ENCODE measurements around the gene UROD.

The UROD gene

DNA sequence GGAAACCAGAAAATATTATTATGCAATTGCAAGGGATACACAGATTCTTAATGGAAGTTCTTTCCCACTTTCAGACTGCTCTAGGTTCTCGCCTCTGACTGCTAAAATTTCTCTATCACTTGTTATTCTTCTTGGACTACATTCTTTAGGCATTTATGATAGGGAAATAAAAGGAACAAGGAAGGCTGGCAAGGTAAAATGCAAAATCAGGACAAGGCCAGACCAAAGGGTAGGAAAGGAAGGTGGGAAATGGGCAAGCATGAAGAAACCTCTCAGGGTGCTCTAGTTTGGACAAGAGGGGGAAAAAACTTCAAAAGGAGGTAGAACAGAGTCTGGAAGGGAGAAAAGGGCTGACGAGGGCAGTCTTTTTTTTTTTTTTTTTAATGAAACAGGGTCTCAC, 26.2 kb downstream of the UROD start:
- no peak for TF ChIP-seq CTCF (IDR thresholded peaks at IDR 0.05; ENCODE audit: extremely low read depth, insufficient read depth, missing control alignments)
- in situ Hi-C loops (cut with MboI; ENCODE audit: low pct_unique_long_range_greater_than_20kb, low sequenced_read_pairs, unreplicated experiment), result no loop called here

DNA sequence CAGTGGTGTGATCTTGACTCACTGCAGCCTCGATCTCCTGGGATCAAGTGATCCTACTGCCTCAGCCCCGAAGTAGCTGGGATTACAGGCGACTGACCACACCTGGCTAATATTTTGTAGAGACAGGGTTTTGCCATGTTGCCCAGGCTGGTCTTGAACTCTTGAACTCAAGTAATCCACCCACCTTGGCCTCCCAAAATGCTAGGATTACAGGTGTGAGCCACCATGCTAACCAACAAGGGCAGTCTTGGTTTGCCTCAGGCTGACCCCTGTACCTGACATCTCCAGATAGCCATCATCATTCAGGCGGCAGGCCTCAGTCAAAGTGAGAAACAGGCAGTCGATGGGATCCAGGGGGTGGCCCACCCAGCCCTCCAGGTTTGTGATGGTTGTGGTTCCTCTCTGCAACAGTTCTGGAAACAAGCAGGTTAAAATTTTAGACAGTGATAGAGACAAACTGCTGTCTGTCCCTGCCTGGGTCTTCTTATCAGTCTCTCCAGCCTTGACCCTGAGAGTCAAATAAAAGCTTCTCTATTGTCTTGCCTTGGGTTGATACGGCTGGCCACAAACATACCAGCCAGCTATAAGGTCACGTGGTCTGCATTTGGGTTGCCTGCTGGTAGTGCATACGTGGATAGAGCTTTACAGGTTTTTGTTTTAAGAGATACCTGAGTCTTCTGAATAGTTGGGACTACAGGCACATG, 26.8 kb downstream of the UROD start:
- in situ Hi-C loops (cut with MboI; ENCODE audit: low pct_unique_long_range_greater_than_20kb, low sequenced_read_pairs, unreplicated experiment), result no loop called here
- DNase-seq (ENCODE audit: low spot score), result no peak
- TF ChIP-seq CTCF (IDR thresholded peaks at IDR 0.05; ENCODE audit: extremely low read depth, insufficient read depth, missing control alignments), result no peak

More for the DNA sequence above, 26.2 kb downstream of the UROD start:
- no peak for DNase-seq (ENCODE audit: low spot score)

GRCh38 chr1:45040297-45040696, 28.2 kb downstream of the UROD start:
- in situ Hi-C loops (cut with MboI; ENCODE audit: low pct_unique_long_range_greater_than_20kb, low sequenced_read_pairs, unreplicated experiment), result no loop called here
- TF ChIP-seq CTCF (IDR thresholded peaks at IDR 0.05; ENCODE audit: extremely low read depth, insufficient read depth, missing control alignments), result no peak
- no peak for DNase-seq (ENCODE audit: low spot score)

DNA sequence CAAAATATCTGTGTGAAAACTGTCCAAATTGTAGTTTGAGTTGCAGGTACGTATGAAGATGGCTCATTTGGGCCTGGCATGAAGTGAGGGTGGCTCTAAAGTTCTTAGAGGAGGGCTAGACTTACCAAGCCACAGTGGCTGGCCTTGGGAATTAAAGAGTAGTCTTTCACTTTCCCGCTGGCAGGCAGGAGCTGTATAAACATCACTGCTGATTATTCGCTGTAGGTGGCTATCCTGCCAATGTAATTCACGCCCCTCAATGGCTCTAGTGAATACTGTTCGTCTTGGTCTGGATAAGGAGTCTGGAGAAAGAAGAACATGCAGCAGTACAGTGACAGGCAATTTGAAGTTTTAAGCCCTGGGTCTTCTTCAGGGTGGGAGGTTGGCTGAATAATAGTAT, 31.0 kb downstream of the UROD start:
- in situ Hi-C loops (cut with MboI; ENCODE audit: low pct_unique_long_range_greater_than_20kb, low sequenced_read_pairs, unreplicated experiment), result no loop called here
- DNase-seq (ENCODE audit: low spot score), result no peak
- no peak for TF ChIP-seq CTCF (IDR thresholded peaks at IDR 0.05; ENCODE audit: extremely low read depth, insufficient read depth, missing control alignments)

DNA sequence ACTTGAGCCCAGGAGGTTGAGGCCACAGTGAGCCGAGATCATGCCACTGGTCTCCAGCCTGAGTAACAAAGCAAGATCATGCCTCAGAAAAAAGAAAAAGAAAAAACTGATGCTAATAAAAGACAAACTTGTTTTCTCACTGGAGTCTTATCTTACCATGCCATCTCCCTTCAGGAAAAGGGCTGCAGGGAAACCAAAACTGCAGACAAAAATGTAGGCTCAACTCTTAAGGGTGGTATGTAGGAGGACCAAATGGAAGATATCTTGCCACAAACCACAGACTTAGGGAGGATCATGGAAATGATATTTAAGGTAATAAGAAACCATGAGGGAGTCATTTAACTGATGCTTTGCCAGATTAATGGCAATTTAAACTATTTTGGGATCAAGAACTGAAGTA, 32.9 kb downstream of the UROD start:
- DNase-seq (ENCODE audit: low spot score), result no peak
- TF ChIP-seq CTCF (IDR thresholded peaks at IDR 0.05; ENCODE audit: extremely low read depth, insufficient read depth, missing control alignments), result no peak
- in situ Hi-C loops (cut with MboI; ENCODE audit: low pct_unique_long_range_greater_than_20kb, low sequenced_read_pairs, unreplicated experiment), result no loop called here

DNA sequence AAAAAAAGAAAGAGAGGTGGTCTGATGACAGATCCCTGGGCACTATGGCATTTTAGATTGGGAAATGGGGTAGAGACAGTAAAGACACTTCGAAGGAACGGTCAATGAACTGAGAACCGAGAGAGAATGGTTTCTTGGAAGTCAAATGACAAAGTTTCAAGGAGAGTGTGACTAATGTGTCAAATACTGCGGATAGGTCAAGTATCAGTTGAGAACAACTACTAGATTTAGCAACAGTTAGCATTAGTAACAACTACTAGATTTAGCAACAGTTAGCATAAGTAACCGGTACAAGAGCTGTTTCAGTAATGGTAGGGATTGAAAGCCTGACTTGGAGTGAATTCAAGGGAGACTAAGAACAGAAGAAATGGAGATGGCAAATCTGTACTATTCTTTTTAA, 35.0 kb downstream of the UROD start:
- no peak for TF ChIP-seq CTCF (IDR thresholded peaks at IDR 0.05; ENCODE audit: extremely low read depth, insufficient read depth, missing control alignments)
- in situ Hi-C loops (cut with MboI; ENCODE audit: low pct_unique_long_range_greater_than_20kb, low sequenced_read_pairs, unreplicated experiment), result no loop called here
- DNase-seq (ENCODE audit: low spot score), result no peak
